GM04503 (cell line): ENCODE results near the gene ACADSB.

Source experiments
- DNase-seq: peaks from one replicate; pipeline ENCODE4 v3.0.0-alpha.2; 2012; ENCODE audit warnings: low read depth

The ACADSB gene

DNA sequence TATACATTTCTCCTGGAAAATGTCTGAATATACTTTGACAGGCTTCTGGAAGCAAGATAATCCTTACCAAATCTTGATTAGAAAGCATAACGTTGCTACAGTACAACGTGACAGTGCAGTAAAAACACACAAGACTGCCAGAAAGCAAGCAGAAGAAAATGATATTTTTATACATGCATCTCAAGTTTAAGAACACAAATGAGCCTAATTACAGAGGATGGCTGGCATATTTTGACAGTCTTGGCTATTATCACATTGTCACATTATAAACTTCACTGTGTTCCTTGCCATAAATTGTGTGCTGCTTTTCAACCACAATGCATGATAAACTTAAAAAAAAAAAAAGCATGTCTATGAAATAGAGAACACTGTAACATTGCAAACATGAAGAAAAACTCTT lies 4.5 kb upstream of the ACADSB start:
- DNase-seq, result no peak

DNA sequence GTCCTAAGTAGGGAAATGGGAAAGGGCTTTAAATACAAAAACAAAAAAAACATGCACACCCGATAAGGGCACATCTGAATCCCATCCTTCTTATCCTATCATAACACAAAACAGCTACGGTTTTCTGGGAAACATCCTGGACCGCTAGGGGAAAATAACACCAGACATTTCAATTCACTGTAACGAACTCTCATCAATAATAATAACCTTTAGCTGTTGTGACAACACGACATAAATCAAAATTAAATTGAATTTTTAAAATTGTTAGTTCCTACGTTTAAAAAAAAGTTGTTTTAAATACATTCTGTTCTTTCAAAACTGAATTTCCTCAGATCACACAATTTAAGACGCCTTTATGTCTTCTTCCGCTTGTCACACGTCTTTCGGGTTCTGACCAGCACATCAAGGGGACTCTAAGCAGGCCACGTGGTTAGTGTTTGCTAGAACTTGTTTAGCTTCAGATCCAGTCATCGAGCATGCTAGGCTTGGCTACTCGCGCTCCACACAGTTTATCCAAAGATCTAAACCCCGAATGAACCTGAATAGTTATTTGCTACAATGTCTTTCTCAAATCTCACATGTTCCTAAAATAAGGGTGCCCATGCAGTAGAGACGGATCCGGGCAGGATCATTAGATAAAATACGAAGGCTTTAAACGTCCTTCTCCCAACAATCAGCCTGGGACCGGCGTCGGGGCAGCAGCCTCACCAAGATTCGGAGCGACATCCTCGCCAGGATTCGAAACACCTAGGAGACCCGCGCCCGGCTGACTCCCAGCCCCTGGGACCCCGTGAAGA lies 1.1 kb upstream of the ACADSB start:
- no peak for DNase-seq

GRCh38 chr10:123009105-123009820 lies 457 bp downstream of the ACADSB start:
- no peak for DNase-seq

GRCh38 chr10:123011987-123012386 lies 3.2 kb downstream of the ACADSB start:
- no peak for DNase-seq

DNA sequence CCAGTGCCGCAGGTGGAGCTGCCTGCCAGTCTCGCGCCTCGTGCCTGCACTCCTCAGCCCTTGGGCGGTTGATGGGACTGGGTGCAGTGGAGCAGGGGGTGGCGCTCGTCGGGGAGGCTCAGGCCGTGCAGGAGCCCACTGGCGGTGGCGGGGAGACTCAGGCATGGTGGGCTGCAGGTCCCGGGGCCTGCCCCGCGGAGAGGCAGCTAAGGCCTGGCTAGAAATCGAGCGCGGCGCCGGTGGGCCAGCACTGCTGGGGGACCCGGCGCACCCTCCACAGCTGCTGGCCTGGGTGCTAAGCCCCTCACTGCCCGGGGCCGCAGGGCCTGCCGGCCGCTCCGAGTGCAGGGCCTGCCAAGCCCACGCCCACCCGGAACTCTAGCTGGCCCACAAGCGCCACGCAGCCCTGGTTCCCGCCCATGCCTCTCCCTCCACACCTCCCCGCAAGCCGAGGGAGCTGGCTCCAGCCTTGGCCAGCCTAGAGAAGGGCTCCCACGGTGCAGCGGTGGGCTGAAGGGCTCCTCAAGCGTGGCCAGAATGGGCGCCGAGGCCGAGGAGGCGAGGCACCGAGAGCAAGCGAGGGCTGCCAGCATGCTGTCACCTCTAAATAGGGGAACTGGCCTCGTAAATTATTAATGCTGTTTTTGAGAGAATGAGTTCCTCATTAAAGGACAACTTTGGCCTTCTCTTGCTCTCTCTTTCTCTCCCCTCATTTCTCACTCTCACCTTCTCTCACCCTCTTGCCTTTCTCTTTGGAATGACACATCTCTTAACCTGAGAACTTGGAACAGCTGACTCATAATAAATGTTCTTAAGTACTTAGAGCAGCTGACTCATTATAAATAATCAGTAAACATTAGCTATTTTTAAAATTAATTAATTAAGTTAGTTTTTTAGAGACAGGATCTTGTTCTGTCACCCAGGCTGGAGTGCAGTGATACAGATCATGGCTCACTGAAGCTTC lies 4.9 kb downstream of the ACADSB start:
- no peak for DNase-seq

DNA sequence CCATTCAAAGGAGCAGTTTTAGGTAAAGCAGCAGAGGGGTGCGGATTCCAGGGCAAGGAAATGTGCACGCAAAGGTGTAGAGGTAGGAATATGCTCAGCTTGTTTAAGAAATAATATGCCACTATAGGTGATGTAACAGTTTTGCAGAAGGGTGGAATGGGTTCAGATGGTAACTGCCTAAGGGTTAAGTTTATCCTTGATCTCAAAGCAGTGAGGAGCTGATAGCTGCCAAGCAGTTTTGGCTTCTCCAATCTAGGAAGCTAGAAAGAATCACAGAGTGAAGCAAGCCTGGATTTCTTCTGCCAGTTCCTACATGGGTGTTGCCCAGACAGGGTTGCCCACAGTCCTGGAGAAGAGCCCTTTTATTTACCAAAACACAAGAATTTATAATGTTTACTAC lies 6.0 kb downstream of the ACADSB start:
- no peak for DNase-seq

- no peak for DNase-seq
These were observed 7.4 kb downstream of the ACADSB start for GRCh38 chr10:123016228-123016627.

- DNase-seq, result no peak
These were observed 8.8 kb downstream of the ACADSB start for GRCh38 chr10:123017421-123018165.

DNA sequence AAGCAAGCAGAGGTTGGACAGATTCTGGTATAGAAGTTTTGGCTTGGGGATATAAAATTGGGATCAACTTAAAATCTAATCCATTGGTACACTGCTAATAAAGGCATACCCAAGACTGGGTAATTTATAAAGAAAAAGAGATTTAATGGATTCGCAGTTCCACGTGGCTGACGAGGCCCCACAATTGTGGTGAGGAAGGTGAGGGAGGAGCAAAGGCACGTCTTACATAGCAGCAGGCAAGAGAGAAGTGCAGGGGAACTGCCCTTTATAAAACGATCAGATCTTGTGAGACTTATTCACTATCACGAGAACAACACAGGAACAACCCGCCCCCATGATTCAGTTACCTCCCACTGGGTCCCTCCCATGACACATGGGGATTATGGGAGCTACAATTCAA lies 9.7 kb downstream of the ACADSB start:
- no peak for DNase-seq

- DNase-seq, result no peak
These were observed 10.5 kb downstream of the ACADSB start for GRCh38 chr10:123019264-123019663.

- no peak for DNase-seq
These were observed 11.3 kb downstream of the ACADSB start for GRCh38 chr10:123019941-123020703.

DNA sequence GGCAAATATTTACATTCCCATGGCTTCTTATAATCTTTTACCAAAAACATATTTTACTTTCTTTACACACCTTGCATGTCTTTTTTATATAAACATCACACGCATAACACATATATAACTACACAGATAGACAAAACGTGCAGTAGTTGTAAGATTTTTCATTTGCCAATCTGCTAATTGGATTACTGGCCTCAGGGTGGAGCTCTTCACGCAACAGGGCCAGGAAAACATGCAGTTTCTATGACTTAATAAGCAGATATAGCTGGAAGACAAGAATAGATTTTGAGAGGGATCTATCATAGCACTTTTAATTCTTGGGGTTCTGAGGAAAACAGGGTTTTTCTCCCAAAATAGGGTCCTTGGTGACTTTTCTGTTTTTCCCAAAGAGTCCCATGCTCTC lies 12.7 kb downstream of the ACADSB start:
- DNase-seq, result no peak

GRCh38 chr10:123024540-123024939 lies 15.7 kb downstream of the ACADSB start:
- no peak for DNase-seq

DNA sequence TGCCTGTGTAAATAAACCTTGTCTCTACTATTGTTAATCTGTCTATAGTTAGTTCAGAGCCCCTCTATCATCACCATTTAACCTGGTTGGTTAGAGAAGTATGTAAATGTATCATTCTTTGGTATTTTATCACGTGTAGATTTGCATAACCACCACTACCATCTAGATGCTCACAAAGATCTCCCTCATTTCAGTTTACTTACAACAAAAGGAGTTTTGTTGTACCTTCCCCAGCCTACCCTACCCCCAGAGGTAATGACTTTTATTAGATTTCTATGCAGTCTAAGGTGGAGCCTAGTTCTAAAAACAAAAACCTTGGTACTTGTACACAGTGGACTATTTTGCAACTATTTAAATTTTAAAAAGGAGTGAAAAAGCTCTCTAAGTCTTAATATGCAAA lies 17.5 kb downstream of the ACADSB start:
- DNase-seq, result no peak

- DNase-seq, result no peak
These were observed 19.1 kb downstream of the ACADSB start for GRCh38 chr10:123027861-123028260.

- DNase-seq, result no peak
These were observed 22.3 kb downstream of the ACADSB start for GRCh38 chr10:123031124-123031523.

- no peak for DNase-seq
These were observed 25.5 kb downstream of the ACADSB start for GRCh38 chr10:123034332-123034731.

GRCh38 chr10:123035467-123036086 lies 26.8 kb downstream of the ACADSB start:
- no peak for DNase-seq

DNA sequence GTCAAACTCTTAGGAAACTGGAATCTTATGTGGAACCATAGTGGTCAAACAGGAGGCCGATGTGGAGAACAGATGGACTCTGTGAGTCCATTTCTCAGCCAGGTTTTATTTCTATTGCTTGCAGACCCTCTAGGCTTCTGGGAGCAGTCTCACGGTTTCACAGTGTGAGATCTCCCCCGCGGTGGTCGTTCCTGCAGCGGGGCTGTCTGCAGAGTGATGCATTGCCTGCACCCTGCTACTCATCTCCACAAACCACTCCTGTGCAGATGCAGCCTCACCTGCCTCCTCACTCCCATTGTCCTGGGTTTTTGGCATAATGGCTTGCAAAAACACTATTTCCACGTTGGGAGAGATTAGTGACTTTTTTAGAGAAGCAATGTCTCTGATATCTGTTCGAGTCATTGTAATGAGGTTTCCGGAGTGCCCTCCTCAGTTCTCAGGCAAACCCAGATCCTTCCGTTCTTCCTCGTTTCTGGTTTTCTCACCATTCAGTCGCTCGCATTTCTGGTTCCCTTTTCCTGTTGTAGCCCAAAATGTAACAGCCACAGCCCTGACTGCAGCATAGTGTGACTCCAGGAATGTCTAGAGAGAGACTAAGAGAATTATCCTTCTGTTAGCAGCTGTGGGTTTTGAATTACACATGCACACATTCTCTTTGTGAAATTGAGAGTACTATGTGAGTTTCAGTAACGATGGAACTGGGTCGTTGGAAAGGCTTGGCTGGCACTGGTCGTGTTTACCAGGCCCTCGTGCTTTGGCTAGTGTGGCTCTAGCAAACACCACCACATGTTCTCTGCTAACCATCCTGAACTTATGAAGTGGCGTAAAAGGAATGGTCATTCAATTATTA lies 30.2 kb downstream of the ACADSB start:
- no peak for DNase-seq

GRCh38 chr10:123039632-123039930 lies 30.8 kb downstream of the ACADSB start:
- no peak for DNase-seq
